ENCODE data around the gene DTX1. TPM values are rescaled to one million over a fixed set of nuclear protein-coding genes. Genes with fewer than 3 reads are reported as not detected.

The DTX1 gene
- total RNA-seq, 1 experiment from 2014 or later, result 3.0 TPM

- H3K9me3 ChIP-seq (ENCODE audit: control insufficient read depth, low read depth, low read length), result no peaks in the 10 kb centered on the region
- H3K27me3 ChIP-seq (ENCODE audit: insufficient read depth, low read length), result no peaks in the 10 kb centered on the region
- no peak overlapping the region for H2BK20ac ChIP-seq (ENCODE audit: low read depth, low read length, poor library complexity, severe bottlenecking)
- H3K14ac ChIP-seq (ENCODE audit: insufficient read depth, low read length), result no peak overlapping the region
- Mint-ChIP-seq H3K9me3 (no peaks in the 10 kb centered on the region), H3K27me3 (ENCODE audit: low read depth) (peaks cover 3% of the 10 kb centered on the region; the same call in 1 of the 2 replicates), H3K4me1 (peaks cover 2 to 6% of the 10 kb centered on the region in 2 experiments; a peak in 3 of 4 replicates), H3K4me3 (no peak overlapping the region), H3K27ac (no peak overlapping the region), H3K36me3 (ENCODE audit: insufficient read depth in 1 of 3, low read depth in 3 of 3) (no peaks in the 10 kb centered on the region)
- H2BK15ac ChIP-seq (ENCODE audit: low read depth, low read length), result no peak overlapping the region
- H2BK12ac ChIP-seq (ENCODE audit: insufficient read length, low read depth, low read length), result no peak overlapping the region
- H3K4me2 ChIP-seq (ENCODE audit: insufficient read depth, insufficient read length, low read length), result no peak overlapping the region
- H4K8ac ChIP-seq (replicated peaks; ENCODE audit: insufficient read length, low read depth, low read length), result no peak overlapping the region
- no peak overlapping the region for H2AK5ac ChIP-seq (ENCODE audit: insufficient read length, low read length)
- no peaks in the 10 kb centered on the region for H4K20me1 ChIP-seq (ENCODE audit: control insufficient read depth, insufficient read depth, insufficient read length)
- no peak for DNase-seq
- H2BK120ac ChIP-seq (ENCODE audit: low read depth, low read length, poor library complexity, severe bottlenecking), result no peak overlapping the region
- no peaks in the 10 kb centered on the region for H3K79me1 ChIP-seq (ENCODE audit: insufficient read depth, low read depth, low read length, poor library complexity, severe bottlenecking)
- no peak overlapping the region for H3K56ac ChIP-seq (ENCODE audit: insufficient read length, low read depth, low read length)
- H3K79me2 ChIP-seq (ENCODE audit: insufficient read depth, low read length), result no peaks in the 10 kb centered on the region
- no peak overlapping the region for H3K27ac ChIP-seq (ENCODE audit: insufficient read length, low read depth, low read length)
- H3T11ph ChIP-seq (ENCODE audit: low read length), result no peak overlapping the region
- no peak for TF ChIP-seq CTCF (conservative IDR thresholded peaks at IDR 0.05)
- H3K9ac ChIP-seq (ENCODE audit: extremely low read depth, insufficient read length, low read length), result no peak overlapping the region
- H2AFZ ChIP-seq (ENCODE audit: low read length), result no peak overlapping the region
- H3K23me2 ChIP-seq (ENCODE audit: insufficient read length, low read depth, low read length, poor library complexity, severe bottlenecking), result no peaks in the 10 kb centered on the region
- H3K4me1 ChIP-seq (ENCODE audit: insufficient read depth, low read length), result no peaks in the 10 kb centered on the region
- H3K23ac ChIP-seq (ENCODE audit: insufficient read length, low read depth, low read length), result no peak overlapping the region
- H4K5ac ChIP-seq (ENCODE audit: insufficient read length, low read depth, low read length), result no peak overlapping the region
- H4K91ac ChIP-seq (ENCODE audit: insufficient read length, low read depth, low read length), result no peak overlapping the region
- H3K4ac ChIP-seq (ENCODE audit: low read depth, low read length), result no peak overlapping the region
- H3K18ac ChIP-seq (ENCODE audit: insufficient read length, low read depth, low read length), result no peak overlapping the region
- whole genome bisulfite sequencing (ENCODE audit: extremely low coverage, insufficient read length, low lambda C conversion rate), result no CpG with 5 or more reads among the region's 19 CpGs
- H2BK5ac ChIP-seq (ENCODE audit: insufficient read length, low read length), result no peak overlapping the region
Observed at GRCh38 chr12:113114447-113115178, 58.1 kb downstream of the DTX1 start.

All from H9 (cell line).